ENCODE measurements around the gene IRF2BP2.

Gene IRF2BP2

DNA sequence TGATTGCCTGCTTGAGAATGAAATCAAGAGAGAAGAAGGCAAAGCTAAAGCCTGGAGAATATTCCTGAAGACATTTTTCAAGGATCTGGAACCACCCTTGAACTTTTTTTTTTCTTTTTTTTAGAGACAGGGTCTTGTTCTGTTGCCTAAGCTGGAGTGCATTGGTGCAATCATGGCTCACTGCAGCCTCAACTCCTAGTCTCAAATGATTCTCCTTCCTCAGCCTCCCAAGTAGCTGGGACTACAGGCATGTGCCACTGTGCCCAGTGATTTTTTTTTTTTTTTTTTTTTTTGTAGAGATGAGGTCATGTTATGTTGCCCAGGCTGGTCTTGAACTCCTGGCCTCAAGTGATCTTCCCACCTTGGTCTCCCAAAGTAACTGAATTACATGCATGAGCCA, 22.2 kb upstream of the IRF2BP2 start:
- POLR2A ChIA-PET = interaction anchor here (1.7 to 2.8 kb wide), 2 partner anchors 14 to 20 kb away, joined by 4 to 12 read pairs; no protein-coding TSS in a partner anchor
- no peak overlapping the region for H3K27ac ChIP-seq (ENCODE audit: extremely low read depth, low read depth, low read length)

DNA sequence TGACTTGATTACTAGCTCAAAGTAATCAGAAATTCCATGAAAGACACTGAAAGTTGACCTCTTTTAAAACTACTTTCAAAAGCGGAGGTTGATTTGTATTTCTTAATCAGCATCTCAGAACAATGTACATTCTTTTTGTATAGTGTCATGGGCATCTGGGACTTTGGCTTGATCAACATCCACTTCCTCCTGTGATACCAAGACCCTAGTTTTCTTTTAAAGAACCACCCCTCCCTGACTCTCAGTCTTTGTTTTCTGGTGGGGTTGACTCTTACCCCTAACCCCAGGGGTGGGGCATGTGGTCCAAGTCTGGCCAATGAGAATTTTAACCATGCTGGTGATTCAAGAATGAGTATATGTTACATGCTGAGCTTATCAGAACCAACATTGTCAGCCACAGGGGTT, 21.7 kb upstream of the IRF2BP2 start:
- Histone ChIP-seq H3K9me3 (ENCODE audit: control insufficient read depth, insufficient read depth, low read depth, low read length) (no peaks in the 10 kb centered on the region), H3K4me3 (ENCODE audit: low read depth, low read length) (no peak overlapping the region), H3K36me3 (ENCODE audit: control insufficient read depth in 2 of 2, insufficient read depth in 1 of 2, low read length in 2 of 2) (no peaks in the 10 kb centered on the region), H3K27ac (ENCODE audit: extremely low read depth, low read depth, low read length) (no peak overlapping the region), H3K4me1 (ENCODE audit: control insufficient read depth, insufficient read depth, low read length) (no peaks in the 10 kb centered on the region)
- TF ChIP-seq, protein P1, sequence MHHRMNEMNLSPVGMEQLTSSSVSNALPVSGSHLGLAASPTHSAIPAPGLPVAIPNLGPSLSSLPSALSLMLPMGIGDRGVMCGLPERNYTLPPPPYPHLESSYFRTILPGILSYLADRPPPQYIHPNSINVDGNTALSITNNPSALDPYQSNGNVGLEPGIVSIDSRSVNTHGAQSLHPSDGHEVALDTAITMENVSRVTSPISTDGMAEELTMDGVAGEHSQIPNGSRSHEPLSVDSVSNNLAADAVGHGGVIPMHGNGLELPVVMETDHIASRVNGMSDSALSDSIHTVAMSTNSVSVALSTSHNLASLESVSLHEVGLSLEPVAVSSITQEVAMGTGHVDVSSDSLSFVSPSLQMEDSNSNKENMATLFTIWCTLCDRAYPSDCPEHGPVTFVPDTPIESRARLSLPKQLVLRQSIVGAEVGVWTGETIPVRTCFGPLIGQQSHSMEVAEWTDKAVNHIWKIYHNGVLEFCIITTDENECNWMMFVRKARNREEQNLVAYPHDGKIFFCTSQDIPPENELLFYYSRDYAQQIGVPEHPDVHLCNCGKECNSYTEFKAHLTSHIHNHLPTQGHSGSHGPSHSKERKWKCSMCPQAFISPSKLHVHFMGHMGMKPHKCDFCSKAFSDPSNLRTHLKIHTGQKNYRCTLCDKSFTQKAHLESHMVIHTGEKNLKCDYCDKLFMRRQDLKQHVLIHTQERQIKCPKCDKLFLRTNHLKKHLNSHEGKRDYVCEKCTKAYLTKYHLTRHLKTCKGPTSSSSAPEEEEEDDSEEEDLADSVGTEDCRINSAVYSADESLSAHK (tag by site-specific recombination; IDR thresholded peaks at IDR 0.05) = no peak
- TF ChIP-seq ZIC2 (tag by site-specific recombination; IDR thresholded peaks at IDR 0.05) = peak; percentile 47
- peak; percentile 55; the same call in 1 of the 2 replicates for TF ChIP-seq PRDM1 (tag by site-specific recombination; IDR thresholded peaks at IDR 0.05)
- CTCF ChIA-PET = interaction anchor here (0.6 to 2.0 kb wide), 4 partner anchors 12 to 132 kb away, joined by 3 to 5 read pairs (median 4); no protein-coding TSS in a partner anchor
- POLR2A ChIA-PET = interaction anchor here (1.7 to 2.8 kb wide), 2 partner anchors 14 to 19 kb away, joined by 4 to 12 read pairs; no protein-coding TSS in a partner anchor

More for the DNA sequence above, 22.2 kb upstream of the IRF2BP2 start:
- TF ChIP-seq ZNF658 (tag by site-specific recombination; IDR thresholded peaks at IDR 0.05) (no peak), ZFP37 (tag by site-specific recombination; IDR thresholded peaks at IDR 0.05) (no peak), ZNF362 (tag by site-specific recombination; IDR thresholded peaks at IDR 0.05) (peak; percentile 93), ZNF221 (tag by site-specific recombination; IDR thresholded peaks at IDR 0.05; ENCODE audit: borderline replicate concordance) (no peak), ATF2 (tag by site-specific recombination; IDR thresholded peaks at IDR 0.05; ENCODE audit: low read depth) (peak; percentile 69)
- TF ChIP-seq, protein P1 (tag by site-specific recombination; IDR thresholded peaks at IDR 0.05) = no peak
- H3K36me3 ChIP-seq (ENCODE audit: control insufficient read depth in 2 of 2, insufficient read depth in 1 of 2, low read length in 2 of 2) = no peaks in the 10 kb centered on the region
- H3K4me3 ChIP-seq (ENCODE audit: low read depth, low read length) = no peak overlapping the region
- no peaks in the 10 kb centered on the region for H3K9me3 ChIP-seq (ENCODE audit: control insufficient read depth, insufficient read depth, low read depth, low read length)
- H3K4me1 ChIP-seq (ENCODE audit: control insufficient read depth, insufficient read depth, low read length) = no peaks in the 10 kb centered on the region
- CTCF ChIA-PET = interaction anchor here (0.6 to 2.0 kb wide), 6 partner anchors 12 to 297 kb away, joined by 3 to 5 read pairs (median 4); no protein-coding TSS in a partner anchor

- Histone ChIP-seq H3K9me3 (ENCODE audit: control insufficient read depth, insufficient read depth, low read depth, low read length) (no peaks in the 10 kb centered on the region), H3K36me3 (ENCODE audit: control insufficient read depth in 2 of 2, insufficient read depth in 1 of 2, low read length in 2 of 2) (no peaks in the 10 kb centered on the region), H3K4me1 (ENCODE audit: control insufficient read depth, insufficient read depth, low read length) (no peaks in the 10 kb centered on the region), H3K4me3 (ENCODE audit: low read depth, low read length) (no peak overlapping the region), H3K27ac (ENCODE audit: extremely low read depth, low read depth, low read length) (no peak overlapping the region)
- ChIA-PET POLR2A (interaction anchor here (1.3 kb wide), 1 partner anchor 19 kb away, joined by 4 read pairs; the partner anchor contains the start of gene IRF2BP2), CTCF (interaction anchor here (1.4 kb wide), 1 partner anchor 416 kb away, joined by 3 read pairs; no protein-coding TSS in a partner anchor)
- TF ChIP-seq ZNF37A (tag by site-specific recombination; IDR thresholded peaks at IDR 0.05) = no peak
- TF ChIP-seq MZF1 (tag by site-specific recombination; IDR thresholded peaks at IDR 0.05; ENCODE audit: borderline replicate concordance) = no peak
- TF ChIP-seq PRDM1 (tag by site-specific recombination; IDR thresholded peaks at IDR 0.05) = no peak
- no peak for TF ChIP-seq ZNF248 (tag by site-specific recombination; IDR thresholded peaks at IDR 0.05)
- TF ChIP-seq, protein P2, sequence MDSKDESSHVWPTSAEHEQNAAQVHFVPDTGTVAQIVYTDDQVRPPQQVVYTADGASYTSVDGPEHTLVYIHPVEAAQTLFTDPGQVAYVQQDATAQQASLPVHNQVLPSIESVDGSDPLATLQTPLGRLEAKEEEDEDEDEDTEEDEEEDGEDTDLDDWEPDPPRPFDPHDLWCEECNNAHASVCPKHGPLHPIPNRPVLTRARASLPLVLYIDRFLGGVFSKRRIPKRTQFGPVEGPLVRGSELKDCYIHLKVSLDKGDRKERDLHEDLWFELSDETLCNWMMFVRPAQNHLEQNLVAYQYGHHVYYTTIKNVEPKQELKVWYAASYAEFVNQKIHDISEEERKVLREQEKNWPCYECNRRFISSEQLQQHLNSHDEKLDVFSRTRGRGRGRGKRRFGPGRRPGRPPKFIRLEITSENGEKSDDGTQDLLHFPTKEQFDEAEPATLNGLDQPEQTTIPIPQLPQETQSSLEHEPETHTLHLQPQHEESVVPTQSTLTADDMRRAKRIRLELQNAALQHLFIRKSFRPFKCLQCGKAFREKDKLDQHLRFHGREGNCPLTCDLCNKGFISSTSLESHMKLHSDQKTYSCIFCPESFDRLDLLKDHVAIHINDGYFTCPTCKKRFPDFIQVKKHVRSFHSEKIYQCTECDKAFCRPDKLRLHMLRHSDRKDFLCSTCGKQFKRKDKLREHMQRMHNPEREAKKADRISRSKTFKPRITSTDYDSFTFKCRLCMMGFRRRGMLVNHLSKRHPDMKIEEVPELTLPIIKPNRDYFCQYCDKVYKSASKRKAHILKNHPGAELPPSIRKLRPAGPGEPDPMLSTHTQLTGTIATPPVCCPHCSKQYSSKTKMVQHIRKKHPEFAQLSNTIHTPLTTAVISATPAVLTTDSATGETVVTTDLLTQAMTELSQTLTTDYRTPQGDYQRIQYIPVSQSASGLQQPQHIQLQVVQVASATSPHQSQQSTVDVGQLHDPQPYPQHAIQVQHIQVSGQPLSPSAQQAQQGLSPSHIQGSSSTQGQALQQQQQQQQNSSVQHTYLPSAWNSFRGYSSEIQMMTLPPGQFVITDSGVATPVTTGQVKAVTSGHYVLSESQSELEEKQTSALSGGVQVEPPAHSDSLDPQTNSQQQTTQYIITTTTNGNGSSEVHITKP (tag by site-specific recombination; IDR thresholded peaks at IDR 0.05) = no peak
- no peak for TF ChIP-seq ZFP3 (tag by site-specific recombination; IDR thresholded peaks at IDR 0.05; ENCODE audit: low read depth)
- no peak for TF ChIP-seq ZNF843 (tag by site-specific recombination; IDR thresholded peaks at IDR 0.05)
- TF ChIP-seq ZNF426 (tag by site-specific recombination; IDR thresholded peaks at IDR 0.05) = no peak
- no peak for TF ChIP-seq ZNF623 (tag by site-specific recombination; IDR thresholded peaks at IDR 0.05)
- TF ChIP-seq SCRT2 (tag by site-specific recombination; IDR thresholded peaks at IDR 0.05) = no peak
- no peak for TF ChIP-seq SETDB1 (IDR thresholded peaks at IDR 0.05; ENCODE audit: insufficient read length, low read length)
- TF ChIP-seq ZNF157 (tag by site-specific recombination; IDR thresholded peaks at IDR 0.05) = no peak
- no peak for TF ChIP-seq ZNF155 (tag by site-specific recombination; IDR thresholded peaks at IDR 0.05)
Observed at GRCh38 chr1:234629026-234629425, 19.0 kb upstream of the IRF2BP2 start.

Data from HEK293 (cell line).